Activated CD4-positive, alpha-beta T cell treated with anti-CD3 and anti-CD28 coated beads, Interleukin-2, Interleukin-4, amounts not matched to agents 100 ng/mL and 50 ng/mL, durations not matched to agents 16 hours and 8 hours (primary cell): Measurements from ENCODE around the gene GRIK1.
"Not testable (repeated sequence)": the region's sequence is repeated elsewhere in the genome, so short reads cannot be mapped to it uniquely, and the experiment has no call there.

Source experiments
- DNase-seq: peaks from one replicate; pipeline ENCODE4 v3.0.0-alpha.2; 2020; ENCODE audit warnings: low spot score

Gene GRIK1

DNA sequence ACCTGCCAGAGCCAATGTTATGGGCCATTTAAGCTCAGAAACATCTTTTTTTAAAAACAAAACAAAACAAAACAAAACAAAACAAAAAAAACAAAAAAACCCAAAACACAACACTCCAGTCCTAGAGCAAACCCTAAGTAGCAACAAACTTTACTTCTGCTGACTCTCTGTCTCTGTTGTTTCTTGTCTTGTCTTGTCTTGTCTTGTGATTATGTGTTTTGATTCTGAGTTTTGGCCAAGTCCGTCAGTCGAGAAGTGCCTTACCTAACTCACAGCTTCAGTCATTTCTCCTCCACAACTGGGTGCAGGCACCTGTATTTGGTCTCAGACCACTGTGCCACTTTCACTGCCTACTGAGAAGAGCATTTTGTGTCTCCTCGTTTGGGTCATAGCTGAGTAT, 333.2 kb downstream of the GRIK1 start:
- no peak for DNase-seq

DNA sequence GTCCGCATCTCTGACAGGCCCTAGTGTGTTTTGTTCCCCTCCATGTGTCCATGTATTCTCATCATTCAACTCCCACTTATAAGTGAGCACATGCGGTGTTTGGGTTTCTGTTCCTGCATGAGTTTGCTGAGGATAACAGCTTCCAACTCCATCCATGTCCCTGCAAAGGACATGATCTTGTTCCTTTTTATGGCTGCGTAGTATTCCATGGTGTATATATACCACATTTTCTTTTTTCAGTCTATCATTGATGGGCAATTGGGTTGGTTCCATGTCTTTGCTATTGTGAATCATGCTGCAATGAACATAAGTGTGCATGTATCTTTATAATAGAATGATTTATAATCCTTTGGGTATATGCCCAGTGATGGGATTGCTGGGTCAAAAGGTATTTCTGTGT, 334.6 kb downstream of the GRIK1 start:
- not testable (repeated sequence) for DNase-seq

DNA sequence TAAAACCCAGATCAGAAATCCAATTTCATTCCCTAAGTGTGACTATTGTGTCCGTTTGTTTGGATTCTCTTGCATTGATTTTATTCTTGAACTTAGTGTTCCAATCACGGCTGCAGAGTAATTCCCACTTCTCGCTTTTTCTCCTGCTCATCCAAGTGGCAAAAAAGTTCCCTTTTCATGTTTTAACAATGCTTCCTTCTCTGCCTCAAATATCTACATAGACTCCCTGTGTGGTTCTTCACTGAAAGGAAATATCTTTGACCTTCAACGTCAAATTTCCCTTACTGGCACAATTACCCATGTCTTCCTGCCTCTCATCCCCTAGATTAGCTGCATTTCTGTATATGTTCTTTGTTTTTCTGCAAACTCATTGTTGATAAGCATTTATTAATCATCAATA, 335.7 kb downstream of the GRIK1 start:
- no peak for DNase-seq

DNA sequence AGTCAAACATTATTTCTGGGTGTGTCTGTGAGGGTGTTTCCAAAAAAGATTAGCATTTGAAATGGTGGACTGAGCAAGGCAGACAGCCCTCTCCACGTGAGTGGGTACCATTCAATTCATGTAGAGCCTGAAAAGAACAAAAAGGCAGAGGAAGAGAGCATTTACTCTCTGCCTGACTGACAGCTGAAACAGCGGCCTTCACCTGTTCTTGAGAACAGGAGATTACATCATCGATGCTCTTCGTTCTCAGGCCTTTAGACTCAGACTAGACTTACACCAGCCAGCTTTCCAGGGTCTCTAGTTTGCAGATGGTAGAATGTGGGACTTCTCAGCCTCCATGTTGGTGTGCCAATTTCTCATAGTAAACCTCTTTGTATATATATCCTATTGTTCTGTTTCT, 338.7 kb downstream of the GRIK1 start:
- no peak for DNase-seq

DNA sequence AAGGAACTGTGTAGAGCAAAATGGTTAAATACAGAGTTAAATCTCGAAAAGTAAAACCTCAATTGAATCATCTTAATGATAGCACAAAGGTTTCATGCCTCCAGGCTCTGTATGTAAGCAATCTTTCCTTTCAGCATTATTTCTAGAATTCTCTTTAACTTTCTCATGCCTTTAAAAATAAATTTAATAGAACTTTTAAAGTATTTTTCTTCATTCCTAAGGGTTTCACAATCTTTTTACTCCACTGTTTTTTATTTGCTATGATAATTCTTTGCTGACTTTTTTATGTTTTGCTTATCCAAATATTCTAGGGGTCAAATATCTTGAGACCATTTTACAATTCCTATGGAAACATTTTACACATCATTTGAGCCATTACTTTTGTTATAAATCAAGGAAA, 353.1 kb downstream of the GRIK1 start:
- no peak for DNase-seq

DNA sequence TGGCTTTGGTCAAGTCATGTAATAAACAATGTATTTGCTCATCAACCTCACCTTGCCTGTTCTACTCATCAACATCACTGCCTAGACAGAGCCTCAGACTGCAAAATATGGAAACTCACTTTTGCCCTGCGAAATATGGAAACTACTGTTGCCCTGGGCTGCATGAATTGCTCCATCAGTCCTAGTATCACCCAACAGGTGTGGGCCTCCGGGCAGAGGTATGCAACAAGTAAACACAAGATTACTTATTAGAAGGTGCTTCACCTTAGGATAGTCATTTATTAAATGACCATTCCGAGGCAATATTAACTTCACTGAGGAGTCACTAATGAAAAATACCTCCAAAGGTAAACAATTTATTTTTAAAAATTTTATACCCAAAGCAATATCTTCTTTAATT, 354.3 kb downstream of the GRIK1 start:
- DNase-seq = no peak

DNA sequence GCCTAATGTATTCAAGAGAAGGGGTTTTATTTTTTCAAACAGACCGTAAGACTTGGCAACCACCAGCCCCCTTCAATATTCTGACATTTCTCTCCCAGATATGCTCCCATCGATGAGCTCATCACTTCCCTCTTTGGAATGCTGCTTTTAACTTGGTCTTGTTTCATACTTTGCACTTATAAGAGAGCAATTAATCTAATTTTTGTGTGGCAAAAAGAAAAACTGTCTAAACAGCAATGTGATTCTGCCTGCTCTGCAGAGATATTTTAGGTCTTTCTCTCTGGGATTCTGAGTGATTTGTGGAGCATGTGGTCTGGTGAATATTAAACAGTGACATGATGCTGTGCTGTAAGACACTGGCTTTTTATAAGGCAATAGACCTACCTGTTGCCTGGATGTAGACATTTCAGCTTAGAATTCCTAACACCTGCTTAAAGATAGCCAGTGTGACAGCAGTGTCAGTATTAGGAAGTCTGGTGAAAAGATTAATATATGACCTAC, 356.3 kb downstream of the GRIK1 start:
- DNase-seq = no peak

DNA sequence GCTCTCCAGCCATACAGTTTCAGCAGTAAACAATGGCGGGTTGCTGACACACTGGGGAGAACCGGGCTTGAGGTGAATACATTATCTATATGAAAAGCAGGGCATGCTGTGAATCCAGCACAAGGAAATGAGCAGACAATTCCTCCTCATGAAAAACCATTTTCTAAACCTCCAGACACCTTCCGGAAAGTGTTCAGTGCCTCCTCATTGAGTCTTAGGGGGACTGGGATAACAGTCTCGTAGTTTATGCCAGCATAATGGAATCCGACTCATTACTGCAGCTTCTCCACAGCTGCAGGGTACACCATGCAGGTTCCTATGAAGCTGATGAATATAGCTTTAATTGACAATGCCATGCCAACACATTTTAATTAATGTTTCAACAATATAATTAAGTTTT, 356.9 kb downstream of the GRIK1 start:
- no peak for DNase-seq

DNA sequence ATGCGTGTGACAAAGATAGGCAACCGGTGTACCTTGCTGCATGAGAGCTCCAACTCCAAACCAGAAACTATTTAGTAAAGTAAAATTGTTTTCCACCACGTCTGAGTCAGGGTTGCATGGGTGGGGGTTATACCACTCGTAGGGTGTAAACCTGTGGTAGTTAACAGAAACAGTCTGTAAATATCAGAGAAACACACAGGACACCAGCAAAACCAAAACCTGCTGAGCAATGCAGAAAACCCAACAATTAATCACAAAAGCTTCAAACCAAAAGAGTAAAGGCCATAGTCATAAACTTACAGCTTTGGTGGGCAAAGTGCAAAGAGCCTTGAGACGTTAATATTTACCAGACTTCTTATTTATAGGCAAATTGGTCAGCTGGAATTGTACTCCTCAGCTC, 358.4 kb downstream of the GRIK1 start:
- no peak for DNase-seq

DNA sequence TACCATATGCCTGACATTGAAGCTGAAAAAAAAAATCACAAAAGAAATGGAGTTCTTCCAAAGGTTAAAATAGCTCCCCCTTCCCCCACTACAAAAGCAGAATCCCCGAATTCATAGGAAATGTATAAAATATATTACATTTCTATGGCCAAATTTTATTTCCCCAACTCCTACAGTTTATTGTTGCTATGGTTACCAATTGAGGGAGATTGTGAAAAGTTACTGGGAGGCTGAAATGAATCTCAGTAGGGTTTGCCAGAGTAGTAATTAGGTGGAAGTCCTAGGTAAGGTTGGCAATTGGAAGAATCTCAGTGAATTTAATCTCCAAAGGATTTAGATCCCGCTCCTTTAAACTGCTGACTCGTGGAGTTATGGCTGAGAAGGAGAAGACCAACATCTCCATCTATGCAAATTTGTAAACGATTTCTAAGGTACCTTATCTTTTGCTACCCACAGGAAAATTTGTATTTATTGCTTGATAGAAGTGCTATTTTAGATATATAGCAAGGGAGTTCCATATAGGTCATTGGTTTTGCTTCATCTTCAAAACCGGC, 359.0 kb downstream of the GRIK1 start:
- DNase-seq = no peak

DNA sequence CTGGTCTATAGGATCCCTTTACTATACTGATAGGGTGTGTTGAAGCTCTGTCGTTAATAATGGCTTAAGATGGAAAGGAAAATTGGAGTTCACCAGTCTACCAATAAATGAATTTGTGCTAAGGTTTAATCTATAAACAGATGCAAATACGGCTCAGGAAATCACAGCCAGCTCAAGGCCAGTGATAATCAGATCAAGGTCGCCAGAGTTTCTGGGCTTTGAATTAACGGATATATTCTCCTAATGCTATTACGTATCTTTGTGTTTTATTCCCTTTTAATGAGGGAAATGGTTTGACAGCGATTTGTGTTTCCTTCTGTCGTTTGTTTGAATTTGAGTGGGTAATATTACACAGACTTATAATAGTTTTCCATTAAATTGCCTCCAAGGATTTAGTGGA, 361.5 kb downstream of the GRIK1 start:
- DNase-seq = no peak

DNA sequence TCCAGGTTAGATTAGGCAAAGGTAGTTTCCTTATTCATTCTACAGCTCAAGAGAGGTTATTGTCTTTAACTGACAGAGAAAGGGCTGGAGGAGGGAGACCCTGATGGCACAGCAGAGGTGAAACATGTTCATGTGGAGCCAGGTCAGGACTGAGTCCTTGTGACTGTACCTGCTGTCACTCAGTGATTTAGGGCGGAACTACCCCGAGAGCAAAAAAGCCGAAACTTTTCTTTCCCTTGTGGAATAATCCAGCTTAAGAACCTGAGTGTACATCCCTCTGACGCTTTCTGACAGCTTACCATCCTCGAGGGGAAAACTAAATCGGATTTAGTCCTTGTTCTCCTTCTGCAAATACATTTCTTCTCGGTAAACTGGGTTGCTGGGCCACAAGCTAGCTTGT, 367.8 kb downstream of the GRIK1 start:
- DNase-seq = no peak

DNA sequence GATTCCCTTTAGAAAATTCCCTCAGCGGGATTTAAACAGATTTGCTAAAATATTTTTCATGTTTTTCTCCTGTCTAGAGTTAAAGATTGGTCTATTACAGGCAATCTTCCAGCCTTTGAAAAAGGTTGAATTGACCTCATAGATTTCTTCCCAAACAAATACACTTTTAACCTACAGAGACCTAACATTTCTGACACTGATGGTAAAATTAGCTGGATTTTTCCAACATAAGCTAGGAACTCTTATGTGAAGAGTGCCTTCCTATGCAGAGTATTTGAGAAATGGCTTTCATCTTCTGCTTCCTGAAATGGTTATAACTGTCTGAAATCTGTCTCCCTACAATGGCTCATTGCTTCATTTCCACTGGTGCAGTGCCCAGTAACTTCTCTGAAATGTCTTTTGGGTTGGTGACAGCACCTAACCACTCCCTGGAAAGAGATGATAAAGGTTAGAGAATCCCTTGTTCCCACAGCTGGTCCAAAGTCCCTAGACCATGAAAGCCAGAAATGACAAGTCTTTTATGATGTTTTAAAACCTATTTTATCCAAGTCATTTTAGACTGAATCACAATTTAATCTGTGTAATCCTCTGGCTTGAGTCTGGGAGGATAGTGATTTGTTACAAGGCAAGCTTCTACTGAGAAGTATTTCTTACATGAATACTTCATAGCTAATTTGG, 371.6 kb downstream of the GRIK1 start:
- DNase-seq = no peak

DNA sequence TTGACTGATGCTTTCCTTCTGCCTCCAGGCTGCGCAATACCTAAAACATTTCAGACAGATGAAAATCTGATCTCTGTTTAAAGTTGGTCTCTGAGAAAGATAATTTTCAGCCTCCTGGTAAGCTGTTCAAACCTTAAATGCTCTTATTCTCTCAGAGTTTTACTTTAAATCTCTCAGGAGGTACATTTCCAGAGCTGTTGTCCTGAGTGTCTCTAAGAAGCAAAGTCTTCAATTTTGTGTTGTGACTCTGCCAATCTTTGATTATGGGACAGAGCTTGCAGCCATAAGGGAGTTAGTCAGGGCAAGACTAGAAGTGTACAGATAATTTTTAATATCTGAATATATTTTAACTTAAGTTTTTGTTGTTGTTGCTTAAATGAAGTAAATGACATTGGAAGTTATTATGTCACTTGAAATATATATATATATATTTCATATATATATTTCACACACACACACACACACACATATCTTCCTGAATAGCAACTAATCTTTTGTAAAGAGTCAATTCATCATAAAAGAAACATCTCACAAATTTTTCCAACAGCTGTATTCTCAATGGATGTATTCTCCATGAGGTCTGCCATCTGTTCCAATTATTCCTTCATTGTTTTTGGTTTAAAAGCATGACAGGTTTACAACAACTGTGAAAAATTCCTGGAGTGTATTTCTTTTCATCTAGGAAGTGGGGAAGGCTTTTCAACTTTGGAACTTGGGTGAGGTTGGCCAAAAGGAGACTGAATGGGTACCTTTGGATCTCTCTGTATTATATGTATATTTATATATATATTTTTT, 381.7 kb downstream of the GRIK1 start:
- no peak for DNase-seq

DNA sequence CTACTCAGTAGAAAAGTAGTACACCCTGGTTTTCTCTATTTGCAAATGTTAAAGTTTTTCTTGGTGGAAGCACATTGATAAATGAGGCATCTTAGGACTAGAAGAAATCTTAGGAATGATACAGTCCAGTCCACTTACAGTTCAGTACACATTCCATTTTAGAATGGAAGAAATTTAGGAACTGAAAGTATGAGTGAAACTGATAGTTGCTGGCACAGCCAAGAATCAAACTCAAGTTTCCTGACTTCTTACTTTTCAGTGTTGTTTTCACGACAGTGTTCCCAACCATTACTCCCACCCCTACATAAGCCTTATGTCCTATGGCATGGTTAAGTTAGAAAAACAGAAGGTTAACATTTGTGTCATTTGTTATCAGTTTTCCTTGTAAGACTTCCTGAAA, 382.6 kb downstream of the GRIK1 start:
- DNase-seq = no peak

DNA sequence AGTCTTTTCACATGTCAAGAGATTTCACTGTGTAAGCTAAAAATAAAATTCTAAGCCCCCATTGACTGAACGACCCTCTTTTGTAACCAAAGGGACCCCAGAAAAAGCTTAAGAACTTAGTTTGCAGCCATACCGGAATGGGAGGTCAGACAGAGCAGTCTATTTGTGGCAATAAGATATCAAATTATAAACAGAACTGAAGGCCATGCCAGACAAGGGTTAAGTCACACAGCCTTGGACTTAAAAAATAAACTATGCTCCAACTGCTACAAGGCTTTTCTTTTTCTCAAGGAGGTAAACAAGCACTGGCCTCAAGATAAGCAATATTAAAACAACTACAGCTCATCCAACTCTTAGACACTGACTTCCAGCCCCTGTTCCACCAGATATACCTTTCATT, 384.2 kb downstream of the GRIK1 start:
- DNase-seq = no peak

DNA sequence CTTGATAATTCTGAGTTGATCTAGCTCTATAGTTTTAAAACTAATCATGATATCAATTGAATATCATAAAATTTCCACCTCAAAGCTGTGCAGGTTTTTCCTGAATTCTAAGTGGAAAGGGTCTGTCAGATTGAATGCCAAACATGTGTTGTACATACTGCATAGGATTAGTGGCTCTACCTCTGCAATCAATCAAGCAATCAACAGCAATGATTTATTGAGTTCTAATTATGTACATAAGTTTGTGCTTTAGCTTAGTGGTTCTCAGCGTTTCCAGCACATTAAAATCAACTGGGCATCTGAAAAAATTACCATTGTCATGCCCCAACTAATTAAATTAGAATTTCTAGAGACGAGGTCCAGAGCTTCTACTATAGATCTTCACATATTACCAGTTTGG, 389.6 kb downstream of the GRIK1 start:
- no peak for DNase-seq

DNA sequence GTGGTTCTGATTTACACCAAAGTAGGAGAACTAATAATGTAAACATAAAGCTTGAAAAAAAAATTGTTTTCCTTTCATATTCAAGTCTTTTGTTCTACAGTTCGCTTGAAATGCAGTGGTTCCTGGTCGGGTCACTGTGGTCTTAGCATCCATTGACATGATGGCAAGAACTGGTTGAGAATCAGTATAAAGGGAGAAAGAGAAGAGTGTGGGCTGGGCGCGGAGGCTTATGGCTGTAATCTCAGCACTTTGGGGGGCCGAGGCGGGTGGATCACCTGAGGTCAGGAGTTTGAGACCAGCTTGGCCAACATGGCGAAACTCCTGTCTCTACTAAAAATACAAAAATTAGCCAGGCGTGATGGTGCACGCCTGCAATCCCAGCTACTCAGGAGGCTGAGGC, 390.2 kb downstream of the GRIK1 start:
- DNase-seq = no peak

DNA sequence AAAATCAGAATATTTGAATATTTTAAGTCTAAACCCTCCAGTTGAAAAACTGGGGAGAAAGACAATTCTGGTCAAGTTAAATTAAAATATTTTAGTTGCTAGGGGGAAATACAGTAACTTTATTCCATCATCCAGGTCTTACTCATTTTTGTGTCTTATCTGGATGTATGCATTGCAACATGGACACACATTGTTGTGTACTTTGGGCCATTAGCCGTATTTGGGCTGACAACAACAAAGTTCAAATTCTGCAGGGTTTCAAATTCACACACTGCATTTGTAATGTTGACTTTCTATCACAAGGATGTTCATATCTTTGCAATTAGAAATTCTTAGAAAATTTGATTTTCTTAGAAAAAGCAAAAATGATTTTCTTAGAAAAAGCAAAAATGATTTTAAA, 391.8 kb downstream of the GRIK1 start:
- DNase-seq = no peak

DNA sequence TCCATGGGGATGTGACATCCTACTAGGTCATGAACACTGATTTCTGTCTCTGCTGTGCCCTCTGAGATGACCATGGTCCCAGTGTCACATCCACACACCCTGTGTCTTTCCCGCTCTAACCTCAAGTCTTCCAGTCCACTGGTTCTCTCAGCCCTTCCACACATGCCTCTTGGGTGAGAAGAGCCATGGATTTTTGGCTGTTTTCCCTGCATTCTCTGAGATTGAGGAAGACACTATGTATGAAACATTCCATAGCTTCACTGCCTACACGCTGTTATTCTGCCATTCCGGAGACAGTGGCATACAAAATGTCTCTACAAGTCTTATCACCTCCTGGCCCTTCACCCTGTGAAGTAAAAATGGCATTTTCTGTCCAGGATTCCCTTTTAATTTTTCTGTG, 393.7 kb downstream of the GRIK1 start:
- no peak for DNase-seq

DNA sequence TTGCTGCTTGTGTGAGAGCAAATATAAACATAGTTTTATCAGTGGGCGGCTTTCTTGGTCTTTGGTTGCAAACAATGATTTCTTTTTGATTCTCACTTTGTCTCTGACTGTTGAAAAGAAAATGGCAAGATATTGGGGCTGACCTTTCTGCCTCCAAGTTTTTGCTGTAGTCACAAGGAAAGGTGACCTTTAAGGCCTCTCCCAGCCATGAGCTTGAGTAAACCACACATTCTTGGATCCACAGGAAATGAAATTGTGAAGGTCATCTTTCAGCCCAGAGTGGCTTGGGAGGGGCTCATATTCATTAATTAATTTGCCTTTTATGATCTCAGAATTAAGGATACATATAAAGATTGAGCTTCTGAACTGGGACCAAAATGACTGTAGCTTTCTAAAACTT, 399.5 kb downstream of the GRIK1 start:
- DNase-seq = no peak

DNA sequence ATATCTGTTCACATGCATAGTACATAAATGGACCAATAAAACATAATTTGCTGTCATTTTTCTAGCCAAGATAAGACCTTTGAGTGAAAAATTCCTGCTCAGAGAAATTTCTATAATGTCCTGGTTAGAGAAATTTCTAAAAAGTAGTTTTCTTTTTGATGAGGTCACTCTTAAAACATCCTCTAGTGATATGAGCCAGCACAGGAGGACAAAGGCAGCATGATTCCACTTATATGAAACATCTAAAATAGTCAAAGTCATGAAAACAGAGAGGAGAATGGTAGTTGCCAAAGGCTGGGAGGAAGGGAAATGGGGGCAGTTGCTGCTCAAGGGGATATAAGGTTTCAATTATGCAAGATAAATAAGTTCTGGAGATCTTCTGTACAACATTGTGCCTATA, 401.7 kb downstream of the GRIK1 start:
- DNase-seq = no peak

DNA sequence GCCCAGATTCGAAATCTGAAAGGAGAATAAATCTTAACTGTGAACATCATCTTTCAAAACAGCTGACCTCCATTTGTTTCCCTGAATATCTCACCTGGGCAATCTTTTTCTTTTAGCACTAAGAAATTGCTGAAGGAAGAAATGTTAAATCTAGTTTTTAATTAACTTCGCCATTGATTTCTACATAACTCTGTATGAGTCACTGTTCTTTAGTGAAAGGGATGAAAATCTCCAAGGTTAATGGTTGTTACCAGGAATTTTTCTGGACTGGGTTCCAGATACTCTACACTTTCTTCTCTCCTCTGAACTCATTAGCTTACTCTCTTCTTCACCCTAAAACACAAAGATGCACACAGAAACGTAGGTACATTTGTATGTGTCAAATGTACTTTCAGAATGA, 405.3 kb downstream of the GRIK1 start:
- DNase-seq = no peak

DNA sequence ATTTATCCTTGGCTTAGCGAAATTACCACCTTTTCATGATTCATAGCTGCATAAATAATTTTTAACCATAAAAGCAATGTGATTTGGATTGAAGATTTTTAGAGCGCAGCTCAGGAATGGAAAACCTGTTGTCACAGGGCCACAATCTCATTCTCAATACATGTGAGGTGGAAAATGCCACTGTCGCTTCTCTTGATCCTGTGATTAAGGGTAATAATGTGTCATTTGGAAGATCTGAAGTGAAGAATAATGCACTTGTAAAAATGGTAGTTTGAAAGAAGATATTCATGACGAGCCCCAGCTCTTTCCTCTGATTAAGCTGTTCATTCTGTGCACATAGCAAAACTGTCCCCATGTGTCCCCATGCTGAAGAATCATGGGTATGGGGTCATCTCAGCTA, 410.7 kb downstream of the GRIK1 start:
- DNase-seq = no peak
